Peyer's patch (tissue), 4 donors: ENCODE measurements around the gene PRICKLE2. TPM values are rescaled to one million over a fixed set of nuclear protein-coding genes. Genes with fewer than 3 reads are reported as not detected.

Experiments
- DNase-seq, 3 donors: peaks; one replicate each; pipeline ENCODE4 v3.0.0-alpha.2; 2017 to 2019
- H3K27ac ChIP-seq, 4 donors: fragments of 200-600 bp; sonication (generic); one replicate each; pipeline ENCODE4 v1.5.1; 2016 to 2019
- H3K27me3 ChIP-seq, 2 donors: fragments of 200-600 bp; sonication (generic); one replicate each; pipeline ENCODE4 v1.5.1; 2019
- H3K36me3 ChIP-seq, 3 donors: fragments of 200-600 bp; sonication (generic); one replicate each; pipeline ENCODE4 v1.5.1; 2016 to 2019
- H3K4me1 ChIP-seq, 4 donors: fragments of 200-600 bp; sonication (generic); one replicate each; pipeline ENCODE4 v1.5.1; 2016 to 2019
- H3K4me3 ChIP-seq, 4 donors: fragments of 200-600 bp; sonication (generic); 1 replicate in 3 of 4; 2 replicates in 1 of 4; pipeline ENCODE4 v1.5.1; 2016 to 2019; ENCODE audit warnings: mild to moderate bottlenecking in 1 of 4
- H3K9me3 ChIP-seq, 4 donors: fragments of 200-600 bp; sonication (generic); one replicate each; pipeline ENCODE4 v1.5.1; 2016 to 2019; ENCODE audit warnings: mild to moderate bottlenecking in 1 of 4
- CTCF ChIP-seq, 6 experiments: fragments of 450-650 bp in 4 of 6; fragments of 200-600 bp in 2 of 6; sonication (generic) in 1 of 6; IDR thresholded peaks; one replicate each; pipeline ENCODE4 v1.5.1; 2017 to 2019; ENCODE audit warnings: antibody characterized with exemption in 6 of 6, mild to moderate bottlenecking in 3 of 6, moderate library complexity in 1 of 6
- POLR2A ChIP-seq, 2 donors: fragments of 450-650 bp; IDR thresholded peaks; one replicate each; pipeline ENCODE4 v1.5.1; 2017; ENCODE audit warnings: antibody characterized with exemption in 2 of 2, mild to moderate bottlenecking in 2 of 2, moderate library complexity in 2 of 2
- total RNA-seq, 4 donors: library from RNA; depleted of rRNA; stranded (reverse); fragments of >200 nt; gene quantifications; one replicate each; pipeline ENCODE4 v1.1.0, GENCODE V29; 2016

PRICKLE2 gene
- total RNA-seq, 4 donors from 2014 or later: 3.5 to 22.3 (median 11.8) TPM

GRCh38 chr3:64079369-64080150 is 145.7 kb downstream of the PRICKLE2 start:
- H3K9me3 ChIP-seq: no peaks in the 10 kb centered on the region
- TF ChIP-seq POLR2A (IDR thresholded peaks at IDR 0.05) (no peak), CTCF (IDR thresholded peaks at IDR 0.05) (no peak)
- H3K27me3 ChIP-seq: no peaks in the 10 kb centered on the region
- no peak overlapping the region for H3K27ac ChIP-seq
- H3K36me3 ChIP-seq: no peaks in the 10 kb centered on the region
- DNase-seq: no peak
- H3K4me3 ChIP-seq: no peak overlapping the region
- no peaks in the 10 kb centered on the region for H3K4me1 ChIP-seq

DNA sequence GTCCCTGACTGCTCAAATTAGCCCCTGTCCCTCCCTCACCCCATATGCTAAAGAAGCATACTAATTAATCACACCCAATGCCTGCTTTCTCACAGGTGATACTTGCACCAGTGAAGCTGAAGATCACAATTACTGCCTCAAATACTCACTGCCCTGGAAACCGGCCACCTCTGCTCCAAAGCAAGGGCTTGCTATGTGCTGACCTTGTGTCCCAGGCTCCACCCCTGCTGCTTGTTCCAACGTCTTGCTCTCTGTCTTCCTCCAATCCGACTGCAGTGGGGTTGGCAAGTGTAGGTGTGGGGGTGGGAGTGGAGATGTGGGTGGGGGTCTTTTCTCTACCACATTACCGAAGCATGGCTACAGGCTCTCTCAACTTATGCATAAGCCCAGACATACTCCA is 146.3 kb downstream of the PRICKLE2 start:
- H3K27me3 ChIP-seq: no peaks in the 10 kb centered on the region
- DNase-seq: no peak
- no peaks in the 10 kb centered on the region for H3K36me3 ChIP-seq
- H3K27ac ChIP-seq: no peak overlapping the region
- no peak overlapping the region for H3K4me3 ChIP-seq
- no peaks in the 10 kb centered on the region for H3K9me3 ChIP-seq
- TF ChIP-seq CTCF (IDR thresholded peaks at IDR 0.05): no peak
- no peak for TF ChIP-seq POLR2A (IDR thresholded peaks at IDR 0.05)
- H3K4me1 ChIP-seq: no peaks in the 10 kb centered on the region

DNA sequence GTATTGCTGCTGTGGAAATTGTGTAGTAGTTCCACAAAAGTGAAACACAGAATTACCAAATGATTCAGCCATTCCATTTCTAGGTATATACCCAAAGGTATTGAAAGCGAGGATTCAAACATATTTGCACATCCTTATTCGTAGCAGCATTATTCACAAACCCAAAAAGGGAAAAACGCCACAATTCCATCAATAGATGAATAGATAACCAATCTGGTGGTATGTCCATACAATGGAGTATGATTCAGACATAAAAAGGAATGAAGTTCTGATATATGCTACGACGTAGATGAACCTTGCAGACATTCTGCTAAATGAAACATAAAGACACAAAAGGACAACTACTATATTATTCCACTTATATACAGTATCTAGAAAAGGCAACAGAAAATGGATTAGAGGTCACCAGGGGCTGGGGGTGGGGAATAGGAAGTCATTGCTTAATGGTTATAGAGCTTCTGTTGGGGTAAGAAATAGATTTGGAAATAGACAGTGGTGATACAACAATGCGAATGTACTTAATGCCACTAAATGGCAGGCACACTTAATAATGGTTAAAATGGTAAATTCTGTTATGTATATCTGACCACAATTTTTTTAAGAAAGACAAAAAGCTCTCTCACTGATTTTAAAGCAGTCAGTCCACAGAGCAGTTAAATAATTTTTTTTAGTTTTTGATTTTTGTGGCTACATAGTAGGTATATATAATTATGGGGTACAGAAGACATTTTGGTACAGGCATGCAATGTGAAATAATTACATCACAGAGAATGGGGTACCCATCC is 150.2 kb downstream of the PRICKLE2 start:
- DNase-seq: no peak

DNA sequence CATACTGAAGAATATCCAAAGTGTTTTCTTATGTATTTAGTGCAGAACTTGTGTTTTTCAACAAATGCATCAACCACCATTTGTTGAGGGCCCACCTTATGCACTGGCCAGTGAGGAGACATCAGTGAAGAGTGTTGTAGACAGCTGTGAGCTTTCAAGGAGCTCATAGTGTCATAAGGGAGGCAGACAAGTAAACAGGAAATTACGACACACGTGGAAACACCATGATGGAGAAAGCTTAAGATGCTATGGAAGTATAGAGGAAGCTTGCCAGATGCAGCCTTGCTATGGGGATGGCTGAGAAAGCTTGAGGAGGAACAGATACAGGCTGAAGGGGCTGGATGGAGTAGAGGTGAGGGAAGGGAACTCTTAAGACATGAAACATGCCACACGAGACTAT is 151.2 kb downstream of the PRICKLE2 start:
- Histone ChIP-seq H3K9me3 (no peaks in the 10 kb centered on the region), H3K4me1 (no peaks in the 10 kb centered on the region), H3K27ac (no peak overlapping the region), H3K27me3 (no peaks in the 10 kb centered on the region), H3K36me3 (no peaks in the 10 kb centered on the region), H3K4me3 (no peak overlapping the region)
- DNase-seq: no peak
- TF ChIP-seq POLR2A (IDR thresholded peaks at IDR 0.05): no peak
- no peak for TF ChIP-seq CTCF (IDR thresholded peaks at IDR 0.05)

More for the DNA sequence above, 150.2 kb downstream of the PRICKLE2 start:
- Histone ChIP-seq H3K27me3 (no peaks in the 10 kb centered on the region), H3K4me3 (no peak overlapping the region), H3K27ac (no peak overlapping the region), H3K4me1 (no peaks in the 10 kb centered on the region), H3K9me3 (no peaks in the 10 kb centered on the region), H3K36me3 (no peaks in the 10 kb centered on the region)
- TF ChIP-seq POLR2A (IDR thresholded peaks at IDR 0.05) (no peak), CTCF (IDR thresholded peaks at IDR 0.05) (no peak)

DNA sequence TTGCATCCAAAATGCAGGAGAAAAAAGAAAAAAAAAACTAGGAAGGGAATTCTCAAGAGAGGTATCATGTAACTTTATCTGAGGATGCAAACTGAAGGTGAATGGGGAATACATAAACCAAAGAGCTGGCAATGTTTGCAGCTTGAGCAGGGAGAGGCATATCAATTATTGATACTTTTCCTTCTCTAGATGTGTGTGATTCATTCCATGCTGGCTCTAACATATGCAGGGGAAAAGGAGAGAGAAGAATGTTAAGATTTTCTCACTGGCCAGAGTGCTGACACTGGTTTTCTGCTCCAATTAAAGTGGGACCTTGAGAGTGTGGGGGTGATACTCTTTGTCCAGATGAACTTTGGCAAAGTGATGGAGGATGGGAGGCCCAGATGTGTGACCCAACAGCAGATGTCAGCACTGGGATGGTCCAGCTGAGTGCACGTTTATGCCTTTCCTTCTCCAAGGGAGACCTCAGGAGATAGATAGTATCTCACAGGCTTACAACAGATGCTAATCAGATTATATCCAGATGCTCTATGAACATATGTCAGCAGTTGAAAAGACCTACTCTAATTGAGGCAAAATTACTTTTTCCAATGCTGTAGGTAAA is 152.0 kb downstream of the PRICKLE2 start:
- no peak for DNase-seq
- no peak overlapping the region for H3K4me3 ChIP-seq
- peak overlapping the region in 1 of 4 donors; percentile 39 for H3K27ac ChIP-seq
- no peaks in the 10 kb centered on the region for H3K4me1 ChIP-seq
- no peaks in the 10 kb centered on the region for H3K9me3 ChIP-seq
- no peaks in the 10 kb centered on the region for H3K36me3 ChIP-seq
- no peaks in the 10 kb centered on the region for H3K27me3 ChIP-seq
- TF ChIP-seq POLR2A (IDR thresholded peaks at IDR 0.05) (no peak), CTCF (IDR thresholded peaks at IDR 0.05) (no peak)
